ENCODE results near the gene KCND2.

DNA sequence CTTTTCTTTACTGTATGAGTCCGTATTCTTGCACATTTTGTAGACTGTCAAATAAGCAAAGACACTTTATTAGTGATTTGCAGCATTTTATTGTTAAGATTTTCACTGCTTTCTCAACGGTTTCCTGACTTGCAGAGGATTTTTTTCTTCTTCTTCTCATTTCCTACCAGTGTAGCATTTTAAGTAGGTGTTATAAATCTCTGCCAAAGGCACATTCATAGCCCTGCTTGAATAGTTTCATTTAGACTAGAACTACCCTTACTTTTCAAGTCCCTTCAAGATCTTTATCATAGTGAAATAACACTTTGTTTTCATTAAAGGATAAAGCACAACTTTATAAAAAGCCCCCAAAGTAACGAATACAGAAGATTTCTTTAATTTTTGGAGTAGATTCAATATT is 313.6 kb downstream of the KCND2 start:
- TF ChIP-seq, protein P1, sequence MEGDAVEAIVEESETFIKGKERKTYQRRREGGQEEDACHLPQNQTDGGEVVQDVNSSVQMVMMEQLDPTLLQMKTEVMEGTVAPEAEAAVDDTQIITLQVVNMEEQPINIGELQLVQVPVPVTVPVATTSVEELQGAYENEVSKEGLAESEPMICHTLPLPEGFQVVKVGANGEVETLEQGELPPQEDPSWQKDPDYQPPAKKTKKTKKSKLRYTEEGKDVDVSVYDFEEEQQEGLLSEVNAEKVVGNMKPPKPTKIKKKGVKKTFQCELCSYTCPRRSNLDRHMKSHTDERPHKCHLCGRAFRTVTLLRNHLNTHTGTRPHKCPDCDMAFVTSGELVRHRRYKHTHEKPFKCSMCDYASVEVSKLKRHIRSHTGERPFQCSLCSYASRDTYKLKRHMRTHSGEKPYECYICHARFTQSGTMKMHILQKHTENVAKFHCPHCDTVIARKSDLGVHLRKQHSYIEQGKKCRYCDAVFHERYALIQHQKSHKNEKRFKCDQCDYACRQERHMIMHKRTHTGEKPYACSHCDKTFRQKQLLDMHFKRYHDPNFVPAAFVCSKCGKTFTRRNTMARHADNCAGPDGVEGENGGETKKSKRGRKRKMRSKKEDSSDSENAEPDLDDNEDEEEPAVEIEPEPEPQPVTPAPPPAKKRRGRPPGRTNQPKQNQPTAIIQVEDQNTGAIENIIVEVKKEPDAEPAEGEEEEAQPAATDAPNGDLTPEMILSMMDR (IDR thresholded peaks at IDR 0.05): no peak
- no peak for TF ChIP-seq GATA2 (CRISPR knock-in tag; IDR thresholded peaks at IDR 0.05)
